GM12864 (cell line): ENCODE results near the gene SOD2.
"Not testable (repeated sequence)": the region's sequence is repeated elsewhere in the genome, so short reads cannot be mapped to it uniquely, and the experiment has no call there.

ENCODE experiments used
- DNase-seq: peaks from one replicate; pipeline ENCODE4 v3.0.0-alpha.2; 2011; ENCODE audit warnings: low read depth
- H3K4me3 ChIP-seq: 2 replicates; pipeline ENCODE4 v1.5.1; 2011; ENCODE audit warnings: mild to moderate bottlenecking, low read depth, low read length, control low read depth
- CTCF ChIP-seq: IDR thresholded peaks from 2 replicates; pipeline ENCODE4 v1.5.1; 2011; ENCODE audit warnings: low read depth, mild to moderate bottlenecking, moderate library complexity, low read length, control low read depth, inconsistent platforms; ENCODE audit errors: missing control alignments

Gene SOD2

GRCh38 chr6:159681191-159681880 lies 11.7 kb downstream of the SOD2 start:
- H3K4me3 ChIP-seq = no peak overlapping the region
- no peak for DNase-seq
- TF ChIP-seq CTCF = no peak

GRCh38 chr6:159680104-159680503 lies 12.9 kb downstream of the SOD2 start:
- no peak overlapping the region for H3K4me3 ChIP-seq
- no peak for DNase-seq
- TF ChIP-seq CTCF = no peak

- no peak for DNase-seq
- no peak for TF ChIP-seq CTCF
- H3K4me3 ChIP-seq = no peak overlapping the region
Measured at GRCh38 chr6:159679091-159680077, 13.7 kb downstream of the SOD2 start.

GRCh38 chr6:159678574-159678973 lies 14.5 kb downstream of the SOD2 start:
- no peak for TF ChIP-seq CTCF
- DNase-seq = no peak
- H3K4me3 ChIP-seq = no peak overlapping the region

- TF ChIP-seq CTCF = no peak
- no peak overlapping the region for H3K4me3 ChIP-seq
- no peak for DNase-seq
Measured at GRCh38 chr6:159677506-159678165, 15.4 kb downstream of the SOD2 start.

- no peak for DNase-seq
- H3K4me3 ChIP-seq = no peak overlapping the region
- TF ChIP-seq CTCF = no peak
Measured at GRCh38 chr6:159676890-159677505, 16.0 kb downstream of the SOD2 start.

GRCh38 chr6:159676236-159676635 lies 16.8 kb downstream of the SOD2 start:
- H3K4me3 ChIP-seq, DNase-seq: not testable (repeated sequence)
